HEK293 (cell line): ENCODE measurements around the gene NCAPG.

Source experiments
- CTCF ChIP-seq: fragments of 450-650 bp; formaldehyde crosslinking; IDR thresholded peaks from 2 replicates; pipeline ENCODE4 v1.5.1; 2016; ENCODE audit warnings: missing biosample characterization, missing genetic modification characterization
- ZNF24 ChIP-seq: fragments of 450-650 bp; formaldehyde crosslinking; IDR thresholded peaks from 2 replicates; pipeline ENCODE4 v1.5.1; 2016; ENCODE audit warnings: missing biosample characterization, missing genetic modification characterization
- ZNF274 ChIP-seq, 2 experiments: fragments of 200-500 bp in 1 of 2; fragments of 450-650 bp in 1 of 2; sonication (Bioruptor generic) in 1 of 2; formaldehyde crosslinking in 1 of 2; IDR thresholded peaks; 2 replicates each; pipeline versions ENCODE4 v1.5.1 to v1.6.1; 2014 to 2016; ENCODE audit warnings: borderline replicate concordance in 1 of 2, inconsistent platforms in 1 of 2, low read length in 1 of 2, missing biosample characterization in 1 of 2, missing genetic modification characterization in 1 of 2
- ZNF302 ChIP-seq: fragments of 450-650 bp; formaldehyde crosslinking; IDR thresholded peaks from 2 replicates; pipeline ENCODE4 v1.5.1; 2016; ENCODE audit warnings: missing biosample characterization, missing genetic modification characterization, low read depth
- ZNF529 ChIP-seq: fragments of 450-650 bp; formaldehyde crosslinking; IDR thresholded peaks from 2 replicates; pipeline ENCODE4 v1.5.1; 2017; ENCODE audit warnings: missing genetic modification characterization, missing biosample characterization; ENCODE audit not compliant: insufficient replicate concordance
- ZNF544 ChIP-seq: fragments of 450-650 bp; formaldehyde crosslinking; IDR thresholded peaks from 2 replicates; pipeline ENCODE4 v1.5.0; 2017; ENCODE audit warnings: missing biosample characterization, missing genetic modification characterization
- ZNF660 ChIP-seq: fragments of 450-650 bp; IDR thresholded peaks from 2 replicates; pipeline ENCODE4 v1.5.1; 2018; ENCODE audit warnings: missing biosample characterization, mild to moderate bottlenecking, missing genetic modification characterization
- TF ChIP-seq, protein P1 (sequence below): fragments of 450-650 bp; formaldehyde crosslinking; IDR thresholded peaks from 2 replicates; pipeline ENCODE4 v1.5.1; 2017; ENCODE audit warnings: missing biosample characterization, missing genetic modification characterization
- TF ChIP-seq, protein P2 (sequence below): sonication (generic); formaldehyde crosslinking; IDR thresholded peaks from 2 replicates; pipeline ENCODE4 v1.8.1; 2022; ENCODE audit warnings: mild to moderate bottlenecking, moderate library complexity, missing genetic modification reagents
- TF ChIP-seq, protein P3 (sequence below): fragments of 450-650 bp; formaldehyde crosslinking; IDR thresholded peaks from 2 replicates; pipeline ENCODE4 v1.5.1; 2016; ENCODE audit warnings: missing biosample characterization, missing genetic modification characterization

- no peak for TF ChIP-seq ZNF24 (tag by site-specific recombination)
- TF ChIP-seq CTCF, result no peak
- TF ChIP-seq, protein P1, sequence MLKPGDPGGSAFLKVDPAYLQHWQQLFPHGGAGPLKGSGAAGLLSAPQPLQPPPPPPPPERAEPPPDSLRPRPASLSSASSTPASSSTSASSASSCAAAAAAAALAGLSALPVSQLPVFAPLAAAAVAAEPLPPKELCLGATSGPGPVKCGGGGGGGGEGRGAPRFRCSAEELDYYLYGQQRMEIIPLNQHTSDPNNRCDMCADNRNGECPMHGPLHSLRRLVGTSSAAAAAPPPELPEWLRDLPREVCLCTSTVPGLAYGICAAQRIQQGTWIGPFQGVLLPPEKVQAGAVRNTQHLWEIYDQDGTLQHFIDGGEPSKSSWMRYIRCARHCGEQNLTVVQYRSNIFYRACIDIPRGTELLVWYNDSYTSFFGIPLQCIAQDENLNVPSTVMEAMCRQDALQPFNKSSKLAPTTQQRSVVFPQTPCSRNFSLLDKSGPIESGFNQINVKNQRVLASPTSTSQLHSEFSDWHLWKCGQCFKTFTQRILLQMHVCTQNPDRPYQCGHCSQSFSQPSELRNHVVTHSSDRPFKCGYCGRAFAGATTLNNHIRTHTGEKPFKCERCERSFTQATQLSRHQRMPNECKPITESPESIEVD (tag by site-specific recombination), result no peak
- no peak for TF ChIP-seq ZNF274 (IDR thresholded peaks at IDR 0.05; ENCODE audit: low read length)
- no peak for TF ChIP-seq ZNF274 (tag by site-specific recombination; IDR thresholded peaks at IDR 0.05; ENCODE audit: borderline replicate concordance)
- TF ChIP-seq, protein P2, sequence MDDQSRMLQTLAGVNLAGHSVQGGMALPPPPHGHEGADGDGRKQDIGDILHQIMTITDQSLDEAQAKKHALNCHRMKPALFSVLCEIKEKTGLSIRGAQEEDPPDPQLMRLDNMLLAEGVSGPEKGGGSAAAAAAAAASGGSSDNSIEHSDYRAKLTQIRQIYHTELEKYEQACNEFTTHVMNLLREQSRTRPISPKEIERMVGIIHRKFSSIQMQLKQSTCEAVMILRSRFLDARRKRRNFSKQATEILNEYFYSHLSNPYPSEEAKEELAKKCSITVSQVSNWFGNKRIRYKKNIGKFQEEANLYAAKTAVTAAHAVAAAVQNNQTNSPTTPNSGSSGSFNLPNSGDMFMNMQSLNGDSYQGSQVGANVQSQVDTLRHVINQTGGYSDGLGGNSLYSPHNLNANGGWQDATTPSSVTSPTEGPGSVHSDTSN (CRISPR knock-in tag), result no peak
- TF ChIP-seq, protein P3, sequence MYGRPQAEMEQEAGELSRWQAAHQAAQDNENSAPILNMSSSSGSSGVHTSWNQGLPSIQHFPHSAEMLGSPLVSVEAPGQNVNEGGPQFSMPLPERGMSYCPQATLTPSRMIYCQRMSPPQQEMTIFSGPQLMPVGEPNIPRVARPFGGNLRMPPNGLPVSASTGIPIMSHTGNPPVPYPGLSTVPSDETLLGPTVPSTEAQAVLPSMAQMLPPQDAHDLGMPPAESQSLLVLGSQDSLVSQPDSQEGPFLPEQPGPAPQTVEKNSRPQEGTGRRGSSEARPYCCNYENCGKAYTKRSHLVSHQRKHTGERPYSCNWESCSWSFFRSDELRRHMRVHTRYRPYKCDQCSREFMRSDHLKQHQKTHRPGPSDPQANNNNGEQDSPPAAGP, result no peak
- no peak for TF ChIP-seq ZNF660 (tag by site-specific recombination)
- TF ChIP-seq ZNF302, result no peak
- no peak for TF ChIP-seq ZNF529 (tag by site-specific recombination)
- TF ChIP-seq ZNF544 (tag by site-specific recombination), result no peak
These were observed 83.6 kb downstream of the NCAPG start for GRCh38 chr4:17894421-17894820.
